Left colon (tissue), 2 donors: ENCODE data around the gene FMN2. TPM values are rescaled to one million over a fixed set of nuclear protein-coding genes. Genes with fewer than 3 reads are reported as not detected.
"Not testable (repeated sequence)": the region's sequence is repeated elsewhere in the genome, so short reads cannot be mapped to it uniquely, and the experiment has no call there.

Source experiments
- ATAC-seq: fragments of 200-7000 bp; cut with Tn5 transposase; one replicate; pipeline ENCODE4 v1.9.1; 2020; ENCODE audit warnings: mild to moderate bottlenecking, moderate library complexity
- DNase-seq, 2 donors: peaks; one replicate each; pipeline ENCODE4 v3.0.0-alpha.2; 2020
- intact Hi-C, 2 donors: fragments of 100-400 bp; cut with DNase I in 1 of 2; cut with micrococcal nuclease in 1 of 2; formaldehyde crosslinking; loops; one replicate each; pipeline versions ENCODE4 v1.11.2 to v1.14.0; 2022; cut with DNase I, micrococcal nuclease
- total RNA-seq, 2 donors: library from RNA; stranded (reverse); fragmentation: NEBNext Ultra II Directional; extraction: Animal tissue kit (Norgen Biotek cat#: 25700); gene quantifications; one replicate each; pipeline ENCODE4 v1.2.1, GENCODE V29; 2021
- donor health status: DM: no; HTN: no; CAD: no.
- donor health status: DM: yes; HTN: yes; CAD: no.

Gene FMN2
- total RNA-seq, 2 donors from 2014 or later: 2.6 to 3.0 TPM

- DNase-seq (no peak), ATAC-seq (no peak)
- intact Hi-C loops: no loop called here
Measured at GRCh38 chr1:240385985-240386978, 294.6 kb downstream of the FMN2 start.

DNA sequence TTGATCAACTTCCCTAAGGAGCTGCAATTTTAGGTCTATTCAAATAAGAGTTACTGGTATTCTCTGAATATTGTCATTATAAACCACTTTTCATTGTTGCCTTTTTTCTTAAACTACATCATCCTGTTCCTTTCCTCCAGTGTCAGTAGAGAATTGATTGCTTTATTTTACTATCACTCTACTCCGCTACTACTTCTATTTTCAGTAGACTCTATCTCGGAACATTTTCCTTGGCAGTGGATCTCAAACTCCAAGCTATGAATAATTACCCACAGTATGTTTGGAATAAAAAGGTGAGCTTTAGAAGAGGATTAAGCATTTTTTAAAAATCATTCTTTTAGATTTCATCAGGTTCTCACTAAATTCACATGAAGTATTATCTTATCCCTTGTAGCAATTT lies 295.4 kb downstream of the FMN2 start:
- intact Hi-C loops: no loop called here
- DNase-seq (no peak), ATAC-seq (no peak)

GRCh38 chr1:240391660-240392260 lies 300.1 kb downstream of the FMN2 start:
- ATAC-seq: no peak
- DNase-seq: no peak
- intact Hi-C loops: no loop called here

DNA sequence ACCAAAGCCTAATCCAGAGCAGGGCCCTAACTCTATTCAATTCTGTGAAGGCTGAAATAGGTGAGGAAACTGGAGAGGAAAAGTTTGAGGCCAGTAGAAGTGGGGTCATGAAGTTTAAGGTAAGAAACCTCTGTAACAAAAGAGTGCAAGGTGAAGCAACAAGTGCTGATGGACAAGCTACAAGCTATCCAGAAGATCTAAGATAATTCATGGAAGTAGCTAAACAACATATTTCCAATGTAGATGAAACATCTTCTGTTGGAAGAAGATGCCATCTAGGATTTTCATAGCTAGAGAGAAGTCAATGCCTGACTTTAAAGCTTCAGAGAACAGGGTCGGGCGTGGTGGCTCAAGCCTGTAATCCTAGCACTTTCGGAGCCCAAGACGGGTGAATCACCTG lies 302.7 kb downstream of the FMN2 start:
- intact Hi-C loops: no loop called here
- ATAC-seq (no peak), DNase-seq (no peak)

- intact Hi-C loops: no loop called here
- DNase-seq (no peak), ATAC-seq (no peak)
Measured at GRCh38 chr1:240395336-240395735, 303.7 kb downstream of the FMN2 start.

DNA sequence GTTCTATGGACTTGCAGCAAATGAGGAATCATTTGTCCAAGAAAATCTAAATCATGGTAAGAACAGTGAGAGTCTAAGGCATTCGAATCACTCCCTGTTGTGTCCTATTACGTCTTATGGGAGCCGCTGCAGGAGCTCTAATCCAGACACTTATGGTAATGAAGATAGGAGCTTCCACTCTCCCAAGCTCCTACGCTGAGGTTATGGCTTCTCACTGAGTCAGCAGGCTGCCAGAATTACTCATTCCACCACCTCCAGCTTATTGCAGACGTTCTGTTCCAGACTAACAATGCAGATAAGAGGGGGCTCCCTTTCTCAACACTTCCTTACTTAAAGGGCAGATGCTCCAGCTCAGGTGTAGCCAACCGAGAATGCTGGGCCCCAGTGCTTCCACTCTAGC lies 307.7 kb downstream of the FMN2 start:
- ATAC-seq: no peak
- intact Hi-C loops: no loop called here
- no peak for DNase-seq

DNA sequence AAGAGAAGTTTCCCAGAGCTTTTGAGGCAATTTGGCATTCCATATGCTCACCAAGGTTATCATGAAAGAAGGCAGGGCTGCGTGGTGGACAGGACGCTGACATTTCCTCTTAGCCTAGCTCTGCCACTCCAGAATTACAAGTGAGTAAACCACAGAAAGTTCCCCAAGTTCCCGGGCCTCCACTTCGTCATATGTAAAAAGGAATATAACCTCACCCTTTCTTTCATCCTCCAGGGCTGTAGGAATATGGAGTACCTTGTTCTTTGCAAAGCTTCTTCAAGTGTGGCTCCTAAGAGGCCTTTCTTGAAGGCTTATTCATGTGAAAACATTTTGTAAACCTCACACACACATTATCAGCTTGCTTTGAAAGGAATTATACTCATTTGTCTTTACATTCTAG lies 310.0 kb downstream of the FMN2 start:
- DNase-seq (no peak), ATAC-seq (no peak)
- intact Hi-C loops: no loop called here

- DNase-seq: no peak
- intact Hi-C loops: no loop called here
- ATAC-seq: no peak
Measured at GRCh38 chr1:240402326-240402725, 310.6 kb downstream of the FMN2 start.

DNA sequence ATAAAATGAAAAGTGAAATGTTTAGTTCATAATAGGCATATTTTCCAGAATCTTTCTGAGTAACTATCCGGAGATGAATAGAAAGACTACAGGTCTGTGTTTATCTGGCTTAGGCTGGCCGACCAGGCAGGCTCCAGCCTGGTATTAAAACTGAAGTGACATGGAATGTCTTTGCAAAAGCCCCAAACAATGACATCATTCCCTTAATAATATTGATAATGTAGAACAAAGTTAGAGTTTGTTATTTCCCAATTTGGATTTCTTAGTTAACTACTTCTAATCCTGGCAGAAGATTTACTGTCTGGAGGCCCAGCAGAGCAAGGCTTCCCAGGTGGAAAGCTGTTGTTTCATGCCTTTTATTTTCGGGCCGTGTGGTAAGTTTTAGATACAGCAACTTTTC lies 312.6 kb downstream of the FMN2 start:
- intact Hi-C loops: no loop called here
- DNase-seq: no peak
- ATAC-seq: no peak

DNA sequence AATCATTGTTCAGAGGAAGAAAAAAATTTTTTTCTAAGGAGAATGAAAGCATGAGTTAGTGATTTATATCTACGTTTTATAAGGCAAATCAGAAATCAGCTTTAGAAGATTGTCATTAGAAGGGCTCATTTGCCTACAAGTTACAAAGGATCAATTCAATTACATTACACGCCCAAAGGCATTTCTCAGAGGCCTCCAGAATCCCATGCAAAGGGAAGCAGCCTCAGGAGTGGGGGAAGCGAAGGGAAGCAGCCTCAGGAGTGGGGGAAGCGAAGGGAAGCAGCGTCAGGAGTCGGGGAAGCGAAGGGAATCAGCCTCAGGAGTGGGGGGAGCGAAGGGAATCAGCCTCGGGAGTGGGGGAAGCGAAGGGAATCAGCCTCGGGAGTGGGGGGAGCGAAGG lies 314.1 kb downstream of the FMN2 start:
- no peak for ATAC-seq
- no peak for DNase-seq
- intact Hi-C loops: no loop called here

GRCh38 chr1:240407407-240407806 lies 315.7 kb downstream of the FMN2 start:
- ATAC-seq: no peak
- intact Hi-C loops: no loop called here
- no peak for DNase-seq

DNA sequence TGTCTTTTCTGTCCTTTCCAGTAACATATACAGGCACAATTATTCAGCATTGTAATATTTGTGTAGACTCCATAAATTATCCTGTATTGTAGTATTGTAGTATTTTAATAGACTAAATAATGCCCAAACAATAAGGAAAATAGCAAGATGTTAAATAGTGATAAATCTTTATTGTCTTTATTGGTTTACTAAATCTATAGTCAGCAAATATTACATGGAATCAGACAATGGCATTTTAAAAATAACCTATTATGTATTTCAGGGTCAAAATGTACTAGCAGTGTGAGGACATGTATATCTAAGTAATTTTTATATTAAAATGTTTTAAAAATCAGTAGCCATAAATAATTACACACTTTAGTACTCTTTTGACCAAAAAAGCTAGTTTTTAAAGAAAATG lies 317.9 kb downstream of the FMN2 start:
- no peak for ATAC-seq
- DNase-seq: no peak
- intact Hi-C loops: loop anchor here in 1 of 2 donors (5.0 kb wide), 1 partner anchor 98 kb away; no protein-coding TSS in a partner anchor

GRCh38 chr1:240413732-240414131 lies 322.0 kb downstream of the FMN2 start:
- DNase-seq (no peak), ATAC-seq (no peak)
- intact Hi-C loops: loop anchor here in 1 of 2 donors (5.0 kb wide), 1 partner anchor 94 kb away; no protein-coding TSS in a partner anchor

- intact Hi-C loops: loop anchor here in 1 of 2 donors (5.0 kb wide), 1 partner anchor 93 kb away; no protein-coding TSS in a partner anchor
Measured at GRCh38 chr1:240414237-240414636, 322.6 kb downstream of the FMN2 start.

GRCh38 chr1:240415011-240415410 lies 323.3 kb downstream of the FMN2 start:
- DNase-seq, ATAC-seq, intact Hi-C loops: not testable (repeated sequence)

More at GRCh38 chr1:240414237-240414636, 322.6 kb downstream of the FMN2 start:
- no peak for DNase-seq
- ATAC-seq: no peak

DNA sequence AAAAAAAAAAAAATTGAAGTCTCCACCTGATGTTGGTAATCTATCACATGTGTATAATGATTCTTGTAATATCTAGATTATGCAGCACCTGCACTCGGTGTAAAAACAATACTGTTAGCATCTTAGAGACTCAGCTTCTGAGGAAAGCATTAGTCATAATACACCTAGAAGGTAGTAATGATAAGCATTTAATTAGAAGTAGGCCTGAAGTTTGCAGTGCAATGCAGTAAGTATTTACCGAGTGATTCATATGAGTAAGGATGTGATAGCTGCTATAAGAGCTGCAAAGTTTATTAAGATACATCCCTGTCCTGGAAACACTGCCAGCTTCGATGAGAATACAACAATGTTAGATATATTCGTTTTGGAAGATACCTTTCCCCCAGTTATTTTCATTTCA lies 323.8 kb downstream of the FMN2 start:
- ATAC-seq: no peak

GRCh38 chr1:240417317-240417716 lies 325.6 kb downstream of the FMN2 start:
- no peak for ATAC-seq
- intact Hi-C loops: no loop called here
- no peak for DNase-seq

More for the DNA sequence above, 323.8 kb downstream of the FMN2 start:
- intact Hi-C loops: no loop called here
- no peak for DNase-seq

GRCh38 chr1:240420766-240421165 lies 329.1 kb downstream of the FMN2 start:
- ATAC-seq (no peak), DNase-seq (no peak)
- intact Hi-C loops: no loop called here

DNA sequence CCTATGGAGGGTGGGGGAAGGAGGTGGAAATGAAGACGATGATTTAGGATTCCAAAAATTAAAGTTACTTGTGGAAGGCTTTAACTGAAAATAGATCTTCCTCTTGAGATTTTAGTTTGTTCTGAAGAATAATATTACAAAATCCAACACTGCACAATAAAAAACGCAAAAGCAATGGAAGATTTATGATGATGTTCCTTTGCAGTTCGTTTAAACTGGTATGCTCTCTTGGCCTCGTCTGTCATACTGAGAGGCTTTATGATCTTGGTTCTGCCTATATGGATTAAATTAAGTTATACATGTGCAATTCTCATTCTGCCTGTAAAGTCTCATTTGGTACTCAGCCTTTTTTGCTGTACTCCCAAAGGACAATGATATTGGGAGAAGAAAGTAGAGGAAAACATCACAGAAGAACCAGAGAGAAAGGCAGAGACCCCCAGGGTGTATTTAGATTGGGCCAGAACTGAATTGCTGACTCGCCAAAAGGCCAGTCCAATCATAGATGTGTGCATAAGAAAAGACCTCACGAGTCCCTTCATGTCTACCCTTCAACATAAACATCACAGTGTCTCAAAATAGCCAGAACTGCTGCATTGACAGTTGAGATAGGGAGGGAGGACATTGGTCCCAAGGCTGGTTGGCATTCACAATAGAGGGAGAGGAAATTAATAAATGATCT lies 331.7 kb downstream of the FMN2 start:
- ATAC-seq: no peak
- no peak for DNase-seq
- intact Hi-C loops: no loop called here
